Heart right ventricle (tissue), 16 donors: ENCODE measurements around the gene EEFSEC. TPM values are rescaled to one million over a fixed set of nuclear protein-coding genes. Genes with fewer than 3 reads are reported as not detected.
A peak's percentile ranks its signal among the peaks of the same experiment; 100 is the strongest.

Source experiments
- ATAC-seq, 8 donors: fragments of 200-7000 bp; cut with Tn5 transposase; one replicate each; pipeline ENCODE4 v1.9.1; 2020; ENCODE audit warnings: mild to moderate bottlenecking in 8 of 8, moderate library complexity in 8 of 8, moderate number of reproducible peaks in 1 of 8
- DNase-seq, 2 donors: peaks; one replicate each; pipeline ENCODE4 v3.0.0-alpha.2; 2020
- H3K27ac ChIP-seq, 10 donors: fragments of 200-600 bp; sonication (generic) in 2 of 10; one replicate each; pipeline versions ENCODE4 v1.5.0 to v1.8.0; 2020 to 2022; ENCODE audit warnings: mild to moderate bottlenecking in 3 of 10
- H3K27me3 ChIP-seq, 7 donors: fragments of 200-600 bp; one replicate each; pipeline ENCODE4 v1.8.0; 2021 to 2022; ENCODE audit warnings: mild to moderate bottlenecking in 2 of 7
- H3K36me3 ChIP-seq, 9 donors: fragments of 200-600 bp; sonication (generic) in 1 of 9; one replicate each; pipeline versions ENCODE4 v1.5.0 to v1.8.0; 2020 to 2022; ENCODE audit warnings: mild to moderate bottlenecking in 2 of 9
- H3K4me1 ChIP-seq, 9 donors: fragments of 200-600 bp; sonication (generic) in 1 of 9; one replicate each; pipeline versions ENCODE4 v1.5.0 to v1.8.0; 2020 to 2022; ENCODE audit warnings: mild to moderate bottlenecking in 4 of 9
- H3K4me3 ChIP-seq, 10 donors: fragments of 200-600 bp; sonication (generic) in 2 of 10; one replicate each; pipeline versions ENCODE4 v1.5.0 to v1.8.0; 2020 to 2022; ENCODE audit warnings: mild to moderate bottlenecking in 7 of 10, moderate library complexity in 2 of 10
- H3K9me3 ChIP-seq, 11 donors: fragments of 200-600 bp in 10 of 11; sonication (generic) in 2 of 11; one replicate each; pipeline versions ENCODE4 v1.5.0 to v1.8.0; 2013 to 2022; ENCODE audit warnings: mild to moderate bottlenecking in 2 of 11, control low read depth in 1 of 11, moderate library complexity in 1 of 11
- WGBS, 2 donors: extraction: QIAGEN DNeasy Blood & Tissue Kit; methylation state at CpG; one replicate each; pipeline ENCODE4 v1.1.7; 2013; ENCODE audit warnings: inconsistent platforms in 1 of 2; 5-methylcytosine and 5-hydroxymethylcytosine counted together
- intact Hi-C, 10 donors: fragments of 100-400 bp; cut with DNase I; formaldehyde crosslinking; loops; one replicate each; pipeline versions ENCODE4 v1.11.1 to v1.14.2; 2022
- polyA plus RNA-seq, 2 donors: library from polyadenylated mRNA; stranded (reverse); fragments of 200-250 nt; gene quantifications; one replicate each; pipeline ENCODE4 v1.2.3, GENCODE V29; 2013
- total RNA-seq, 10 donors: library from RNA; stranded (reverse); fragmentation: NEBNext Ultra II Directional in 3 of 10; extraction: Animal tissue kit (Norgen Biotek cat#: 25700) in 3 of 10; gene quantifications; one replicate each; pipeline versions ENCODE4 v1.2.1 to v1.2.4, GENCODE V29; 2021 to 2023
- TF ChIP-seq, protein P1 (sequence below), 9 donors: fragments of 200-600 bp; sonication (generic) in 2 of 9; IDR thresholded peaks; one replicate each; pipeline versions ENCODE4 v1.5.0 to v1.8.0; 2021 to 2022; ENCODE audit warnings: antibody characterized with exemption in 9 of 9, mild to moderate bottlenecking in 5 of 9, moderate library complexity in 1 of 9
- donor health status: Arrhythmogenic right ventricular cardiomyopathy.
- donor health status: ischemic (EF 13 %, LVEDD 7.1; RV severe dilation, severe dysfunction).
- donor health status: healthy with polysubstance abuse.
- donor health status: DM: no; HTN: yes; CAD: no.
- donor health status: DM: no; HTN: no; CAD: no.
- donor health status: ischemic (EF 25% LVEDD 6.9; RV normal size, moderate dysfunction).
- donor health status: ischemic (EF 25% LVEDD 5.7; RV mildly dilated, moderate dysfunction).
- donor health status: healthy.
- donor health status: DM: yes; HTN: yes; CAD: no.
- donor health status: Ischemic cardiomyopathy.
- donor health status: ischemic (EF 35%, LVEDD 5.7; RV mildly dilated, moderate dysfunction).
- donor health status: nonischemic (EF 11% LVEDD 7.7; RV severe dilation, severe dysfunction).
- donor health status: DM: yes; HTN: yes; CAD: no.
- donor health status: PGD.
- donor health status: ischemic (EF 29% LVEDD 5.4; RV normal size, mild dysfunction).
- donor health status: nonischemic (EF 23%, LVEDD 6.1; RV moderate dilation, normal function).

Gene EEFSEC
- total and polyA plus RNA-seq, 12 donors: 16.5 to 29.5 (median 25.0) TPM

DNA sequence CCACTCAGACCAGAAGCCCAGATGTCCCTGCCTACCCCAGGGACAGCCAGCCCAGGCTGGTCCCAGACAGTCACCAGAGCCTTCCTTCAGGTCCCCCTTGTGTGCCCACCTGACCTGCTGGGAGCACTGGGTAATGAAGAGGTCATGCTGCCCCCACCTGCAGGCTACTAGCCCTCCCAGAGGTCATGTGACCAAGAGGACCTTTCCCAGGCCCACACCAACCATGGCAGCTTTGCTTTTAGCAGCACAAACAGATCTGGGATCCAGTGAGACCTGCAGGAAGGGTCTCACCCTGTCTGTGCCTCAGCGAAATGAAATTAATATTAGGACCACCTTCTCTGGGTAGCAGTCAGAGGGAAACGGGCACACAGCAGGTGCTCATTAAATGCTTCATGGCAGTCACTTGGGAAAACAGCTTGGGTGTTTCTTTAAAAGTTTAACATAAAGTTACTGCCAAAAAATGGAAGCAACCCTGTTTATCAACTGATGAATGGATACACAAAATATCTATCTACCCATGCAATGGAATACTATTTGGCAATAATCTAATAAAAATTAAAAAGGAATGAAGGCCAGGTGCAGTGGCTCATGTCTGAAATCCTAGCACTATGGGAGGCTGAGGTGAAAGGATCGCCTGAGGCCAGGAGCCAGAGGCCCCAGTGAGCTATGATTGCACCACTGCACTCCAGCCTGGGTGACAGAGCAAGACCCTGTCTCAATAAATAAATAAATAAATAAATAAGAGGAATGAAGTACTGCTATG is 269.7 kb downstream of the EEFSEC start:
- peaks cover 0 to 7% (median 0%) of the 10 kb centered on the region in 11 donors for H3K9me3 ChIP-seq
- H3K4me3 ChIP-seq: no peak overlapping the region
- DNase-seq (no peak), ATAC-seq (no peak)
- 92 to 94% methylated on average over 3 of the region's 3 CpGs for WGBS, 2 donors
- no peaks in the 10 kb centered on the region for H3K36me3 ChIP-seq
- peaks cover 0 to 16% (median 7%) of the 10 kb centered on the region in 9 donors for H3K4me1 ChIP-seq
- peaks cover 0 to 12% (median 0%) of the 10 kb centered on the region in 7 donors for H3K27me3 ChIP-seq
- H3K27ac ChIP-seq: no peak overlapping the region
- intact Hi-C loops: loop anchor here in 4 of 10 donors (5.0 to 10.0 kb wide), 4 partner anchors 164 to 328 kb away; no protein-coding TSS in a partner anchor
- TF ChIP-seq, protein P1, sequence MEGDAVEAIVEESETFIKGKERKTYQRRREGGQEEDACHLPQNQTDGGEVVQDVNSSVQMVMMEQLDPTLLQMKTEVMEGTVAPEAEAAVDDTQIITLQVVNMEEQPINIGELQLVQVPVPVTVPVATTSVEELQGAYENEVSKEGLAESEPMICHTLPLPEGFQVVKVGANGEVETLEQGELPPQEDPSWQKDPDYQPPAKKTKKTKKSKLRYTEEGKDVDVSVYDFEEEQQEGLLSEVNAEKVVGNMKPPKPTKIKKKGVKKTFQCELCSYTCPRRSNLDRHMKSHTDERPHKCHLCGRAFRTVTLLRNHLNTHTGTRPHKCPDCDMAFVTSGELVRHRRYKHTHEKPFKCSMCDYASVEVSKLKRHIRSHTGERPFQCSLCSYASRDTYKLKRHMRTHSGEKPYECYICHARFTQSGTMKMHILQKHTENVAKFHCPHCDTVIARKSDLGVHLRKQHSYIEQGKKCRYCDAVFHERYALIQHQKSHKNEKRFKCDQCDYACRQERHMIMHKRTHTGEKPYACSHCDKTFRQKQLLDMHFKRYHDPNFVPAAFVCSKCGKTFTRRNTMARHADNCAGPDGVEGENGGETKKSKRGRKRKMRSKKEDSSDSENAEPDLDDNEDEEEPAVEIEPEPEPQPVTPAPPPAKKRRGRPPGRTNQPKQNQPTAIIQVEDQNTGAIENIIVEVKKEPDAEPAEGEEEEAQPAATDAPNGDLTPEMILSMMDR (IDR thresholded peaks at IDR 0.05): no peak

DNA sequence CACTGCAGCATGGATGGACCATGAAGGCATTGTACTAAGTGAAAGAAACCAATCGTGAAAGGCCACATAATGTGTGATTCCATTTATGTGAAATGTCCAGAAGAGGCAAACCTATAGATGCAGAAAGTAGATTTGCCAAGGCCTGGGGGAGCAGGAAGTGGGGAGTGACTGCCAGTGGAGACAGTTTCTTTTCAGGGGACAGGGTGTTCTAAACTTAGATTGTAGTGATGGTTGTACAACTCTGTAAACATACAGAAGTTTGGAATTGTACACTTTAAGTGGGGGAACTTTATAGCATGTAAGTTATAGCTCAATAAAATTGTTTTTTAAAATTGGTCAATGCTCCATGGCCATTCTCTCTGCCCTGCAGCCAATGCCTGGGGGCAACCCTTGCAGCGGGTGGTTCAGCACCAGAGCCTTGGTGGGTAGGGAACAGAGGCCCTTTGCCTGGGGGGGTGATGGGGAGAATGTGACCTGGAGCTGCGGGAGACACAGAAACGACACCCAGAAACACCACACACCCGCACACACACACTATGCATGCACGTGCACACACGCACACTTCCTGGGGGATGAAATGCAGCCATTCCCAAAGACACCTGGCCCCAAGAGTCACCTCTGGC is 270.4 kb downstream of the EEFSEC start:
- H3K4me1 ChIP-seq: peaks cover 0 to 16% (median 7%) of the 10 kb centered on the region in 9 donors
- TF ChIP-seq, protein P1 (IDR thresholded peaks at IDR 0.05): no peak
- no peaks in the 10 kb centered on the region for H3K36me3 ChIP-seq
- ATAC-seq: no peak
- WGBS, 2 donors: 83 to 91% methylated on average over 7 of the region's 7 CpGs
- no peak overlapping the region for H3K4me3 ChIP-seq
- H3K9me3 ChIP-seq: peaks cover 0 to 7% (median 0%) of the 10 kb centered on the region in 11 donors
- H3K27me3 ChIP-seq: peaks cover 0 to 19% (median 6%) of the 10 kb centered on the region in 7 donors
- DNase-seq: no peak
- intact Hi-C loops: loop anchor here in 7 of 10 donors (2.0 to 10.0 kb wide), 6 partner anchors 75 to 329 kb away; no protein-coding TSS in a partner anchor
- no peak overlapping the region for H3K27ac ChIP-seq

DNA sequence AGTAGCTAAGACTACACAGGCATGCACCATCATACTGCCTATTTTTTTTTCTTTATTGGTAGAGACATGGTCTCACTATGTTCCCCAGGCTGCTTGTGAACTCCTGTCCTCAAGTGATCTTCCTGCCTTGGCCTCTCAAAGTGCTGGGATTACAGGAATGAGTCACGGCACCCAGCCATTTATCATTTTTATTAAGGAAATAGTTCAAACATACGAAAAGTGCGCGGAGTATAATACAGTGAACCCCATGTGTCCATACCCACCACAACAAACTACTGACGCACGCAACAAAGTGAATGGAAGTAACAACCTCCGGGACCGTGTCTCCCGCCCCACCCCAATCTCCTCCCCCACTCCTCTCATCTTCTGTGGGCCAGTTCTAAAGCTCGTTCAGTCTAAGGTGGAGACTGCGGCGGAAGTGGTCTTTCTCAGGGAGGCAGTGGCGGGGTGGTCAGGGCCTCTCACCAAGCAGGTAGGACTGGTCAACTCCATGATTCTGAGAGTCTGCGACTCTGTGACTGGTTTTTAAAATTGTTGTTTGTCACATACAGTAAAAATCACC is 271.3 kb downstream of the EEFSEC start:
- no peak overlapping the region for H3K27ac ChIP-seq
- ATAC-seq (no peak), DNase-seq (no peak)
- TF ChIP-seq, protein P1 (IDR thresholded peaks at IDR 0.05): no peak
- no peak overlapping the region for H3K4me3 ChIP-seq
- peaks cover 0 to 16% (median 7%) of the 10 kb centered on the region in 9 donors for H3K4me1 ChIP-seq
- H3K9me3 ChIP-seq: no peaks in the 10 kb centered on the region
- H3K36me3 ChIP-seq: no peaks in the 10 kb centered on the region
- WGBS, 2 donors: 91 to 94% methylated on average over 14 of the region's 14 CpGs
- intact Hi-C loops: loop anchor here (2.0 to 10.0 kb wide), 10 partner anchors 53 to 330 kb away; no protein-coding TSS in a partner anchor
- H3K27me3 ChIP-seq: peaks cover 0 to 20% (median 7%) of the 10 kb centered on the region in 7 donors

DNA sequence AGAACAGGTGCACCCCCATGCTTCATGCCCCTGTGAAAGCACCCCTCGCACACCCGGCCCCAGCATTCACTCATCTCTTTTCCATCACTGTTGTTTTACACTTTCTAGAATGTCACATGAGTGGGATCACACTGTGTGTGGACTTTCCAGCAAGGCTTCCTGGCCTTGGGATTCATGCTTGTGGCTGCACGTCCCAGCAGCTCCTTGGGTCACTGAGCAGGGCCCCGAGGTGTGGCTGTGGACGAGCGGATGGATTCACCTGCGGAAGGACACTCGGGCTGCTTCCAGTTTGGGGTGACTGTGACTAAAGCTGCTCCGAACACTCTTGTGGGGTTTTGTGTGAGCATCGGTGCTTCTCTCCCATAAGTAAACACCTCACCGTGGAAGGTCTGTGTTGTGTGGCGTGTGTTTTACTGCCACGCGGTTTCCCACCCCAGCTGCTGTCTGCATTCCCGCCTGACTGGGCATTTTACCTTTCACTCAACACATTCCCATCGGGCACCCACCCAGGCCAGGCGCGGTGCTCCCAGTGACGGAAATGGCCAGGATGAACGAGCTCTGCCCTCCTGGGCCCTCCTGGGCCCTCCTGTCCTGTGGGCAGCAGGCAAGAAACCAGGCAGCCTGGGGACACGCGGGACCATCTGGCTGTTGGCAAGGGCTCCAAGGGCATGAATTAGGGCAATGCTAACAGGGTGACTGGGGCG is 272.0 kb downstream of the EEFSEC start:
- WGBS, 2 donors: 75 to 81% methylated on average over 23 of the region's 23 CpGs
- H3K9me3 ChIP-seq: no peaks in the 10 kb centered on the region
- H3K4me1 ChIP-seq: peaks cover 0 to 16% (median 7%) of the 10 kb centered on the region in 9 donors
- peaks cover 0 to 22% (median 11%) of the 10 kb centered on the region in 7 donors for H3K27me3 ChIP-seq
- H3K27ac ChIP-seq: no peak overlapping the region
- DNase-seq (no peak), ATAC-seq (peak in 2 of 8 donors; percentile 24 to 49)
- intact Hi-C loops: loop anchor here (2.0 to 10.0 kb wide), 10 partner anchors 52 to 330 kb away; no protein-coding TSS in a partner anchor
- H3K4me3 ChIP-seq: no peak overlapping the region
- TF ChIP-seq, protein P1 (IDR thresholded peaks at IDR 0.05): no peak
- H3K36me3 ChIP-seq: no peaks in the 10 kb centered on the region
